Suprapubic skin (tissue), 3 donors: ENCODE results near the gene NUDT1.

Source experiments
- CTCF ChIP-seq, 2 donors: fragments of 200-600 bp in 1 of 2; fragments of 450-650 bp in 1 of 2; sonication (generic) in 1 of 2; IDR thresholded peaks; one replicate each; pipeline ENCODE4 v1.5.1; 2016 to 2019; ENCODE audit warnings: antibody characterized with exemption in 2 of 2, mild to moderate bottlenecking in 1 of 2, moderate library complexity in 1 of 2
- POLR2AphosphoS5 ChIP-seq, 3 donors: sonication (generic); formaldehyde crosslinking; IDR thresholded peaks; one replicate each; pipeline ENCODE4 v1.6.1; 2017; ENCODE audit warnings: antibody characterized with exemption in 3 of 3

GRCh38 chr7:2202361-2202761, 39.7 kb upstream of the NUDT1 start:
- TF ChIP-seq CTCF (IDR thresholded peaks at IDR 0.05) (no peak), POLR2AphosphoS5 (IDR thresholded peaks at IDR 0.05) (no peak)
